GOT3 (cell line): ENCODE measurements around the gene DNAJC22.
"Not testable (repeated sequence)": the region's sequence is repeated elsewhere in the genome, so short reads cannot be mapped to it uniquely, and the experiment has no call there.

Experiments
- DNase-seq: peaks from one replicate; lab custom pipeline; 2025; ENCODE audit warnings: mixed read lengths; lab: John Stamatoyannopoulos, UW

Gene DNAJC22

GRCh38 chr12:49331380-49332222 is 15.1 kb upstream of the DNAJC22 start:
- peak; percentile 89 for DNase-seq

GRCh38 chr12:49332441-49332861 is 14.2 kb upstream of the DNAJC22 start:
- DNase-seq, result no peak

GRCh38 chr12:49332891-49333371 is 13.8 kb upstream of the DNAJC22 start:
- DNase-seq, result no peak

- not testable (repeated sequence) for DNase-seq
Observed at GRCh38 chr12:49333778-49334177, 12.9 kb upstream of the DNAJC22 start.

- no peak for DNase-seq
Observed at GRCh38 chr12:49334226-49334625, 12.5 kb upstream of the DNAJC22 start.

- no peak for DNase-seq
Observed at GRCh38 chr12:49334681-49335080, 12.0 kb upstream of the DNAJC22 start.

GRCh38 chr12:49335118-49335954 is 11.4 kb upstream of the DNAJC22 start:
- no peak for DNase-seq

- no peak for DNase-seq
Observed at GRCh38 chr12:49335955-49336644, 10.6 kb upstream of the DNAJC22 start.

GRCh38 chr12:49336645-49337584 is 9.8 kb upstream of the DNAJC22 start, which contains the start of gene C1QL4:
TSS of gene C1QL4 (minus strand) at chr12:49337188. CDS start at chr12:49336477, 711 bp downstream.
- peak; percentile 100 for DNase-seq

GRCh38 chr12:49338830-49339463 is 7.7 kb upstream of the DNAJC22 start:
- DNase-seq, result no peak

- no peak for DNase-seq
Observed at GRCh38 chr12:49339464-49339861, 7.2 kb upstream of the DNAJC22 start.

- no peak for DNase-seq
Observed at GRCh38 chr12:49340095-49340870, 6.4 kb upstream of the DNAJC22 start.

- DNase-seq, result no peak
Observed at GRCh38 chr12:49340971-49341776, 5.5 kb upstream of the DNAJC22 start.

GRCh38 chr12:49341777-49342065 is 5.0 kb upstream of the DNAJC22 start:
- DNase-seq, result no peak

GRCh38 chr12:49342066-49342913 is 4.4 kb upstream of the DNAJC22 start:
- peak; percentile 97 for DNase-seq

GRCh38 chr12:49342914-49343731 is 3.6 kb upstream of the DNAJC22 start:
- no peak for DNase-seq

- no peak for DNase-seq
Observed at GRCh38 chr12:49344486-49345050, 2.1 kb upstream of the DNAJC22 start.
